CD4-positive, alpha-beta T cell treated with Interleukin-12 subunit alpha and Interleukin-12 subunit beta, for 1 hour (primary cell): ENCODE data around the gene ACSL4.
"Not testable (repeated sequence)": the region's sequence is repeated elsewhere in the genome, so short reads cannot be mapped to it uniquely, and the experiment has no call there.

Experiments used
- DNase-seq: peaks from one replicate; pipeline ENCODE4 v3.0.0-alpha.2; 2020

The ACSL4 gene

DNA sequence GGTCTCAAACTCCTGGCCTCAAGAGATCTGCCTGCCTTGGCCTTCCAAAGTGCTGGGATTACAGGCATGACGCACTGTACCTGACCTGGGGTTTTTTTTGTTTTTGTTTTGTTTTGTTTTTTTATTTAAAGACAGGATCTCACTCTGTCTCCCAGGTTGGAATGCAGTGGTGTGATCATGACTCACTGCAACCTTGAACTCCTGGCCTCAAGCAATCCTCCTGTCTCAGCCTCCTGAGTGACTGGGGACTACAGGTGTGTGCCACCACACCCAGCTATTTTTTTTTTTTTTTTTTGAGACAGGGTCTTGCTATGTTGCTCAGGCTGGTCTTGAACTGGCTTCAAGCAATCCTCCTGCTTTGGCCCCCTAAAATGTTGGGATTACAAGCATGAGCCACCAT is 8.1 kb downstream of the ACSL4 start:
- DNase-seq, result not testable (repeated sequence)

DNA sequence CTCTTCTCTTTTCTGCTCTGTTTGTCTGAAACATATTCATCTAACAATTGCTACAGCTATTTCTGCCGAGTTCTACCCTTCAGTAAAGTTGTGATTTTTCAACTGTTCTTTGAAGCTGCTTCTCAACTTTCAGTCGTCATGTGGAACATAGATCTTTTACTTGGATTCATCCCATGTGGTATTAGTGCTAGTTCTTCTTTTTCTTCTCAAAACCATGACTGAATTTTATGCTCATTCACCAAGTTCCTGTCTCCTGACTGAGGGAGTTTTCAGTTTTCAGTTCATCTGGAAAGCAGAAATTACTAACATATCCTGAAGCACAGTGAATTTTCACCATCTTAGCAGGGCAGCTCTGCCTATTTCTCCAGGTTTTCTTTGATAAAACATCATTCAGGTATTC is 12.1 kb downstream of the ACSL4 start:
- DNase-seq, result no peak

DNA sequence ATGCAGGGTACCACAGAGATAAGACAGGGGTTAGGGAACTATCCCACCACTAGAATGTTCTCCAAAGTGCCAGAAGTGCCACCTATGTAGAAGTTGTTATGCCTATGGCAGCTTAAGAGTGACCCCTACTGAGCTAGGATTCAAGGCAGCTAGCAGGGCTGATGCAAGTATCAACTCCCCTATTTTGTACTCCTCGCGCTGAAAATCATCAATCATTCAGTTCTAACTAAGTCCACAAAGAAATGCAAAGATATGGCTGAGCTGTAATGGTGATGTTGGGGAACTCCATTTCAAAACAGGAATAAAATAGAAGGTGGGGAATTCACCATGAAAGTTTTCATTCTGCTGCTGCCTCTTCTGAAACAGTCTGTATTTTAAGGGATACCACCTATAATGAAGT is 13.8 kb downstream of the ACSL4 start:
- DNase-seq, result no peak

DNA sequence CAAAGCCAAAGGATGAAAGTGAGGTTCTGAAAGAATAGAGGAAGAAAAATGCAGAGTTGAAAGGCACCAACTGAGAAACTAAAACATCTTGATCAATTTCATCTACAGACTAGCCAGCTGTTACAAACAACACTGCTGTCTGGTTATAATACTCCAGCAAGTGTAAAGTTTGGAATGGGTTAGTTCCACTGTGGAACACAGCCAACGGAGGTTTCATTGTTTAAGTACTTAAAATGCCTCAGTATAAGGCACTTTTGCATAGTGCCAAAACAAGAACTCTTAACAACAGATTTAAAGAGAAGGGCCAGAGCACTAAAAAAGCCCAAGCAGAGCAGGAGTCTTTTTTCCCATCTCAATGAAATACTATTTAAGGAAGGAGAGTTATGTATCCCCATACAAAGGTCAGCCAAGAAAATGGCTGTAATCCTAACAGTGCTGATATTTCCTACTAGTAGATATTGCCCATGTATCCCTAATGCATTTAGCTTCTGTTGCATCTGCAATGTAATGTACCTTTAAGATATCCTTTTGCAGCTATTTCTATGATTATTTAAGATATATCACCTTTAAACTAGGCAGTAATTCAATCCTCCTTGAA is 16.5 kb downstream of the ACSL4 start:
- no peak for DNase-seq

DNA sequence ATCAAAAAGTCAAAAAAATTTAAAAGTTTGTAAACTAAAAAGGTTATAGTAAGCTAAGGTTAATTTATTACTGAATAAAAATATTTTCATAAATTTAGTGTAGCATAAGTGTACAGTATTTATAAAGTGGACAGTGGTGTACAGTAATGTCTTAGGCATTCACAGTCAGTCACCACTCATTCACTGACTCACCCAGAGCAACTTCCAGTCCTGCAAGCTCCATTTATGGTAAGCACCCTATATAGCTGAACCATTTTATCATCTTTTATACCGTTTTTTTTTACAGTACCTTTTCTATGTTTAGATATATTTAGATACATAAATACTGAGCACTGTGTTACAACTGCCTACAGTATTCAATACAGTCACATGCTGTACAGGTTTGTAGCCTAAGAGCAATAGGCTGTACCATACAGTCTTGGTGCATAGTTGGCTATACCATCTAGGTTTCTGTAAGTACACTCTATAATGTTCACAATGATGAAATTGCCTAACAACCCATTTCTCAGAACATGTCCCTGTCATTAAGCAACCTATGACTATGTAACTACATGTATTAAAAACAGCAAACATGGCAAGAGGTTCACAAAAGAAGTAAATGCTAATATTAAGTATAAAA is 18.6 kb downstream of the ACSL4 start:
- no peak for DNase-seq

DNA sequence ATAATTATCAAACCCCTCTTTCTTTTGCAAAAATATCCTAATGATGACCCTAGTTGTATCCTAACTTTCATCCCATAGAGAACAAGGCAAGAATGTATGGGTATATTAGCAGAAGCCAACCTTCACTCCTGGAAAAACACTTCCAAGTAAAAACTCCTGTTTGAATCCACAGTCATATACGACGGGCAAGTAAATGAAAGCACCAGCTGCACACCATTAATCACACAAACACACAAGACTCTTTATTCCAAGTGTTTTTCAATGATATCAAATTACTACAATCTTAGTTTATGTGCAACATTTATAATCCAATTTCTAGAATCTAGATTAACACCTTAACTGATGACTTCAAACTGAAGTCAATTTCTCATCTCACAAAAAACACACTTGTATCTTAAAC is 22.9 kb downstream of the ACSL4 start:
- no peak for DNase-seq

DNA sequence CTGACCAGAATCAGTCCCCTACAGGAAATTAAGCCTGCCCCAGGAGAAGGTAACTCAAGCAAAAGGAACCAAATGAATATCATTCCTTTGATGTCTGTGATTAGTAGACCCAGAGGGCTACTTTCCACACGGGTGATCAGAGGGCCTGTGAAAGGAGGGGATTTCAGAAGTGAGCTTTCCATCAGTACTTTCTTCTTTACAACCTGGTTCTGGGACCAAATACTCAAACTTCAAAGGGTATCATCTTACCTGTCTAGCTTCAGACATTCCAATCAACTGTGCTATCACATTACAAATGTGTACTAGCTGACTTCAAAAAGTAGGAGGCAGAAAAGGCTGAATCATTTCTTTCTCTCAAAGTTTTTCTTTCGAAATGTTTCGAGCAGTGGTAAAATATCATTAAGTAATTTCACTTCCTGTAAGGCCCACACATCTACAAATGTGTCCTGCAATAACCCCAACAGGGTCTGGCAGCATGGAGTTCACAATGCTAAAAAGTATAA is 23.9 kb downstream of the ACSL4 start:
- no peak for DNase-seq

DNA sequence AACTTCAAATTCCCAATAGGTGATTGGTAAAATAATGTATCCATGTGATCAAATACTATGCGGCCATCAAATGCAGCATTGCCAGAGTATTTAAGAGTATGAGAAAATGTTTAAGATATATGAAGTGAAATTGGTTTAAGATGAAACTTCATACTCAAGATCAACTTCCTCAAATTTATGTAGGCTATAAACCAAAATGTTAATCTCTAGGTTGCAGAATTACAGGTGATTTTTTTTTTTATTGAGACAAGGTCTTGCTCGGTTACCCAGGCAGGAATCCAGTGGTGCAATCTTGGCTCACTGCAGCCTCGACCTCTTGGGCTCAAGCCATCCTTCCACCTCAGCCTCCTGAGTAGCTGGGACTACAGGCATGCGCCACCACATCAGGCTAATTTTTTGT is 25.3 kb downstream of the ACSL4 start:
- DNase-seq, result no peak

DNA sequence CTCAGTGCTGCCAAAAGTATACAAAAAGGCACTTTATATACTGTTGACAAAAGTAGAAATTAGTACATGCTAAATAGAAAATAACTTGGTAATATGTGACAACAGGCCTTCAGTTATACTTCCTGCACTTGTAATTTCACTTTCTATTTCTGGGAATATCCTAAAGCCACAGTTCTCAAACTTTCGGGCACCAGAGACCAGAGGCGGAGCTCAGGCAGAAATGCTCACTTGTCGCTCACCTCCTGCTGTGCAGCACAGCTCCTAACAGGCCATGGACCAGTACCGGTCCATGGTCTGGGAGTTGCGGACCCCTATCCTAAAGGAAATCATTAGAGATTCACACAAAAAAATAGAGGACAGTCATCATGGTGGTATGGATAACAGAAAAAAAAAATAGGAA is 25.7 kb downstream of the ACSL4 start:
- DNase-seq, result no peak

DNA sequence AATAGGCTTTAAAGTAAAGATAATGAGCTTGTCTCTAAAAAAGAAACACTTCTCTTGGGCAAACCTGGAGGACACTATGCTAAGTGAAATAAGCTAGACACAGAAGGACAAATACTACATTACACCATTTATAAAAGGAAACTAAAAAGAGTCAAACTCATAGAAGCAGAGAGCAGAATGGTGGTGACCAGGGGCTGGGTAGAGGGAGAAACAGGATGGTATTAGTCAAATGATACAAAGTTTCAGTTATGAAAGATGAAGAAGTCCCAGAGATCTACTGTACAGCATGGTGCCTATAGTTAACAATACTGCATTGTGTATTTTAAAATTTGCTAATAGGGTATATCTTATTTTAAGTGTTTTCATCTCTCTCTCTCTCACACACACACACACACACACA is 28.5 kb downstream of the ACSL4 start:
- no peak for DNase-seq

DNA sequence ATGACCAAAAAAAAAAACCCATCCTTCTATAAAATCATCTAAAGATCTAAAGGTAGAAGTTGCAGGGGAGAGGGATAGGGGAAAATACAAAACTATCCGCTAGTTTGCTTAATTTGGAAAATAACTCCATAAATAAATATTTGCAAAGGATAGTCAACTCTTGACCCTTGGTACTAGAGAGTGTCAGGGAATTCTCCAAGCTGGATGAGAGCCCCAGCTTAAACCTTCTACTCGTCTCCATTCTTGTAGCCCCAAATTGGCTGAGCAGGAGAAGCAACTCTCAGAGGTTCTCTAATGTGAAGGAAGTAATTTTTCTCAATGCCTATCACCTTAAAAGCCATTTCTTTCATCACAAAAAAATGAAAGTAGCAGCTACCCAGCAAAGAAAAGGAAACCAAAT is 35.2 kb downstream of the ACSL4 start:
- DNase-seq, result no peak

DNA sequence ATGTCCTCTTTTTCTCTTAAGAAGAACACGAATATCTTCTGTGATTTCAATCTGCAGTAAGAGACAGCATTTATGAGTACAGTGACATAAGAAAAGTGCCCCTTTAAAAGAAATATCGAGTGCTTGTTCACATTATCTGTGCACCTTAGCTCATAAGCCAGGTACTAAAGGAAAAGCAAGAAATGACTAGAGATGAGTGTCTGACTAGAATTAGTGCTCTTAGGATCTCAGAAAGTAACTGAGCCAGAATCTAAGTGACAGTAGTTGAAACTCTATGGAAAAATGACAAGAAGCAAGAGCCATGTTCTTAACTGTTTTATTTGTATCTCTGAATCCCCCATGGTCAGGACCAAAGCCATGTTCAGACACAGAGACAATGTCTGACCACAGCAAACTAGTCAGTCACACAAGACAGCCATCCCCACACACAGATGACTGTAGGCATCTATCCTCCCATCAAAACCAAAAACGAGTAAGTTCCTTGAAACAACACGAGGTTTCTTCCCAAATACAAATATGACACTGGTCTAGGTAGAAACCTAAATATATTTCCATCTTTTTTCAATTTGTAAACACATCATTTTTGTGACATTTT is 36.8 kb downstream of the ACSL4 start:
- DNase-seq, result no peak

GRCh38 chrX:109695637-109696036 is 37.4 kb downstream of the ACSL4 start:
- DNase-seq, result no peak

DNA sequence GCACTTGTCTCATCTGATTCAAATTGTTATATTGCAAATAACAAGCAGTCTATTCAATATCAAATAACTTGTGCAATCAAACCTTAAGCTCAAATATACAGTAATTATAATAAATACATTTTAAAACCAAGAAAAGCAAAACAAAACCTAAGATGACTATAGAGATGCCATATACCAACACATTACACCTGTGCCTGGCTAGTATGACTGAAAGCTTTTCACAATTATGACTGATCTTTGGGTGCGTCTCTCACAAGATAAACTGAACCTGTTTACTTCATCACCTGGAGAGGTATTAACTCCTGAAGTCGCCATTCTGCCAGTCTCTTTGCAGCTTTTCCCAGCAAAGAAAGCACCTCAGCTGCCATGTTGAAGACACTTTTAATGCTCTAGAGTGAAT is 41.3 kb downstream of the ACSL4 start:
- no peak for DNase-seq

DNA sequence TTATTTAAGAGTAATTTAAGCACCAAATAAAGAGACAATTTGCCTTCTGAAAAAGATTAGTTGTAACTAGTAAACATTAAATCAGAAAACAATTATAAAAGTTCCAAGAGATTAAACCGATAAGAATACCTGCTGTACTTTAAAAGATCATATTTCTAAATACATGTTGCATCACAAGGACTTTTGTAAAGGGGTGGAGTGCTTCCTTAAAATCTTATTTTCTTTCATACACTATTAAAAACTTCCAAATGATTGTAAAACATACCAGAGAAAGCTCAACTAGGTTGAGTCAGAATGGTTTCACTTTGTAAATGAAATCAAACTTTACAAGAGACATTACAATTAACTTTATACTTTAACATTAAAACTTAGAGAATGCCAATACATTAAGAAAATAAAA is 41.8 kb downstream of the ACSL4 start:
- DNase-seq, result no peak

DNA sequence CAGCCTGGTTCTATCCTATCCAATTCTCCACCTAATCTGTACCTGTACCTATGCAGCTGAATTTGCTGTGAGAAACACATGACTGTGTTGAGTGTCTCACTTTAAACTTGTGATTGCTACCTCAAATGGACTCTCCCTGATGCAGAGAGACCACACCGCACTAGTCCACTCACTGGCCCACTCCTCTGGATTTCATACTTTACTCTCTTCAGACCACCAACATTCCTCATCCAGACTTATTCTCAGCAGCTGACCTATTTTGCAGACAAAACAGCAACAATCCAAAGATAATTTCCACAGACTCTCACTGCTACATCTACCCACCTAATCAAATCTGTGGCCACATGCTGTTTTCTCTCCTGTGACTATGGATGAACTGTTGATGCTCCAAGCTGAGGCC is 45.2 kb downstream of the ACSL4 start:
- DNase-seq, result no peak

- DNase-seq, result no peak
These were observed 47.4 kb downstream of the ACSL4 start for GRCh38 chrX:109685656-109686078.

DNA sequence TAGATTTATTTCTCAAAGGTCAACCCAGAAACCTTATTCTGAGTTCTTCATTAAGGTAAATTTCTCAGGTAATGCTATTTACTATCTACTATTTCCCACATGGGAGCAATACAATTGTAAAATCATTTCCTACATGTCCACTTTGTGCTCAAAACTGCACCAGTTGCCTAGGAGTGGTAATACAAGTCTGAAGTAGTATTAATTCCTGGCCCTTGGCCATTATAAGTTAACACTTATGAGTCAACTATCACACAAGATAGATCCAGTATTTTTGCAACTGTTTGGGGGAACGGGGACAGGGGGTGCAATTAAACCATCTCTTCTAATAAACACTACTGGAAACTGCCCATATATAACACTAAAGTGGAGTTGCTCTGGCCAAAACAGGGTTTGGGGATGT is 48.9 kb downstream of the ACSL4 start:
- no peak for DNase-seq

DNA sequence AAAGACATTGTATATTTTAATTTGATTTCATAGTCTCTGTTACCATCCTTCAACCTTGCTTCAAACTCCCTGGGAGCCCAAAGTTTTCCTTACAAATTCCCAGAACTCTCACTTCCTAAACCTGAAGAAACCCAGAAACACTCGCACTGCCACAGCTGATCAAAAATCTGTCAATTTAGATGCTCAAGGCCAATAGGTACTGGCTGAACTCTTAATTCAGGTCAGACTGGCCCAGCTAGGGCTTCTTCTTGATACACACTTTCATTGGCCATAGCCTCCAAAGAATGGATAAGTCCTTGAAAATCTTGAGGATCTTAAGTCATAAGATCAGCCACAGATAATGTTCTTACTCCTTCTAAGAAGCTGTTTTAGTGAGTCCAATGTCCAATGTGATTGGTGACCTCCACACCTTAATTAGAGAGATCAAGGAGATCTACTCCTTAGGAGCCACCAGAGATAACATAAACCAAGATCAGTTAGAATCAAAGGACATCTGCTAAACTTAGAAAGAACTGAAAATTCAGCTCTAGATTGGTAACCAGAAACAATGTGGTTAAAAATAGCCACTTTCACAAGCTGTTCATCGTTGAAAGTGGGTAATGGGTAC is 51.5 kb downstream of the ACSL4 start:
- DNase-seq, result no peak

- no peak for DNase-seq
These were observed 53.2 kb downstream of the ACSL4 start for GRCh38 chrX:109679820-109680219.

GRCh38 chrX:109672239-109672638 is 60.8 kb downstream of the ACSL4 start:
- DNase-seq, result no peak

DNA sequence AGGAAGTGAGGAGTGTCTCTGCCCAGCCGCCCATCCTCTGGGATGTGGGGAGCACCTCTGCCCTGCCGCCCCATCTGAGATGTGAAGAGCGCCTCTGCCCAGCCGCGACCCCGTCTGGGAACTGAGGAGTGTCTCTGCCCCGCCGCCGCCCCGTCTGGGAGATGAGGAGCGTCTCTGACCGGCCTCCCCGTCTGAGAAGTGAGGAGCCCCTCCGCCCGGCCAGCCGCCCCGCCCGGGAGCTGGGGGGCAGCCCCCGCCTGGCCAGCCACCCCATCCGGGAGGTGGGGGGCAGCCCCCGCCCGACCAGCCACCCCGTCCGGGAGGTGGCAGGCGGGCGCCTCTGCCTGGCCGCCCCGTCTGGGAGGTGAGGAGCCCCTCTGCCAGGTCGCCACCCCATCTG is 61.9 kb downstream of the ACSL4 start:
- DNase-seq, result not testable (repeated sequence)

GRCh38 chrX:109667986-109668385 is 65.1 kb downstream of the ACSL4 start:
- DNase-seq, result no peak

- DNase-seq, result no peak
These were observed 72.5 kb downstream of the ACSL4 start for GRCh38 chrX:109660435-109661143.
